Neutrophil (primary cell): ENCODE measurements around the gene RHOBTB3.
"Not testable (repeated sequence)": the region's sequence is repeated elsewhere in the genome, so short reads cannot be mapped to it uniquely, and the experiment has no call there.

Experiments
- H3K27ac ChIP-seq: fragments of 200-600 bp; sonication (generic); 2 replicates; pipeline ENCODE4 v1.5.1; 2016; ENCODE audit warnings: mild to moderate bottlenecking, moderate library complexity
- H3K27me3 ChIP-seq: fragments of 200-600 bp; sonication (generic); 2 replicates; pipeline ENCODE4 v1.6.0; 2016; ENCODE audit warnings: mild to moderate bottlenecking
- H3K36me3 ChIP-seq: fragments of 200-600 bp; sonication (generic); 2 replicates; pipeline ENCODE4 v1.5.1; 2017
- H3K4me1 ChIP-seq, 2 experiments: fragments of 200-600 bp in 1 of 2; sonication (generic) in 1 of 2; 1 replicate in 1 of 2; 2 replicates in 1 of 2; pipeline versions ENCODE4 v1.5.1 to v1.6.1; 2013 to 2016; ENCODE audit warnings: low read depth in 1 of 2, low read length in 1 of 2, mild to moderate bottlenecking in 1 of 2, moderate library complexity in 1 of 2; ENCODE audit not compliant: control insufficient read depth in 1 of 2, insufficient read depth in 1 of 2
- H3K4me3 ChIP-seq, 2 experiments: fragments of 200-600 bp in 1 of 2; sonication (generic) in 1 of 2; 1 replicate in 1 of 2; 2 replicates in 1 of 2; pipeline ENCODE4 v1.5.1; 2013 to 2016; ENCODE audit warnings: low read depth in 1 of 2, low read length in 1 of 2, mild to moderate bottlenecking in 1 of 2, moderate library complexity in 1 of 2
- H3K9me3 ChIP-seq: fragments of 200-600 bp; sonication (generic); 2 replicates; pipeline ENCODE4 v1.5.1; 2016
- TF ChIP-seq, protein P1 (sequence below): fragments of 200-600 bp; sonication (generic); IDR thresholded peaks from 2 replicates; pipeline ENCODE4 v1.5.1; 2016; ENCODE audit warnings: antibody characterized with exemption

The RHOBTB3 gene

DNA sequence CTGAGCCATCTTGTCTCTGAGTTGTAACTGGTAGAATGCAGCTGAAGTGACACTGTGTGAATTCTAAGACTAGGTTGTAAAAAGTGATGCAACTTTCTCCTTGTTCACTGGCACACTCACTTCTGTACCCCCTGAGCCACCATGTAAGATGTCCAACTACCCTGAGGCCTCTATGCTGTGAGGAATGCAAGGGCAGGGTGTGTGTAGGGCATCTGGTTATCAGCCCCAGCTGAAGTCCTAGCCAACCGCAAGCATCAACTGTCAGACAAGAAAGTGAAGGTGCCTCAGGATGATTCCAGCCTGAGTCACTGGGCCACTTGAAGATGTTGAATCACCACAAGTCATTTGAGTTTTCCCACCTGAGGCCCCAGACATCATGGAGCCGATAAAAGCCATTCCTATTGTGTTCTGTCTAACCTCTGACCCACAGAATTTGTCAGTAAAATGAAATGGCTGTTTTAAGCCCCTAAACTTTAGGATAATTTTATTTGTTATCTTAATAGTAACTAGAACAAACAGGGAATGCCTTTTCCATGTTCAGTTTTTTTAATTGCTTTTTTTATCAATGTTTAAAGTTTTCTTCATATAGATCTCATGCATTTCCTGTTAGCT is 18.7 kb upstream of the RHOBTB3 start:
- TF ChIP-seq, protein P1, sequence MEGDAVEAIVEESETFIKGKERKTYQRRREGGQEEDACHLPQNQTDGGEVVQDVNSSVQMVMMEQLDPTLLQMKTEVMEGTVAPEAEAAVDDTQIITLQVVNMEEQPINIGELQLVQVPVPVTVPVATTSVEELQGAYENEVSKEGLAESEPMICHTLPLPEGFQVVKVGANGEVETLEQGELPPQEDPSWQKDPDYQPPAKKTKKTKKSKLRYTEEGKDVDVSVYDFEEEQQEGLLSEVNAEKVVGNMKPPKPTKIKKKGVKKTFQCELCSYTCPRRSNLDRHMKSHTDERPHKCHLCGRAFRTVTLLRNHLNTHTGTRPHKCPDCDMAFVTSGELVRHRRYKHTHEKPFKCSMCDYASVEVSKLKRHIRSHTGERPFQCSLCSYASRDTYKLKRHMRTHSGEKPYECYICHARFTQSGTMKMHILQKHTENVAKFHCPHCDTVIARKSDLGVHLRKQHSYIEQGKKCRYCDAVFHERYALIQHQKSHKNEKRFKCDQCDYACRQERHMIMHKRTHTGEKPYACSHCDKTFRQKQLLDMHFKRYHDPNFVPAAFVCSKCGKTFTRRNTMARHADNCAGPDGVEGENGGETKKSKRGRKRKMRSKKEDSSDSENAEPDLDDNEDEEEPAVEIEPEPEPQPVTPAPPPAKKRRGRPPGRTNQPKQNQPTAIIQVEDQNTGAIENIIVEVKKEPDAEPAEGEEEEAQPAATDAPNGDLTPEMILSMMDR = no peak
- no peaks in the 10 kb centered on the region for H3K9me3 ChIP-seq
- no peak overlapping the region for H3K4me3 ChIP-seq
- no peaks in the 10 kb centered on the region for H3K27me3 ChIP-seq
- H3K27ac ChIP-seq = no peak overlapping the region
- H3K4me1 ChIP-seq = peaks cover 0 to 3% of the 10 kb centered on the region in 2 experiments
- H3K36me3 ChIP-seq = no peaks in the 10 kb centered on the region

DNA sequence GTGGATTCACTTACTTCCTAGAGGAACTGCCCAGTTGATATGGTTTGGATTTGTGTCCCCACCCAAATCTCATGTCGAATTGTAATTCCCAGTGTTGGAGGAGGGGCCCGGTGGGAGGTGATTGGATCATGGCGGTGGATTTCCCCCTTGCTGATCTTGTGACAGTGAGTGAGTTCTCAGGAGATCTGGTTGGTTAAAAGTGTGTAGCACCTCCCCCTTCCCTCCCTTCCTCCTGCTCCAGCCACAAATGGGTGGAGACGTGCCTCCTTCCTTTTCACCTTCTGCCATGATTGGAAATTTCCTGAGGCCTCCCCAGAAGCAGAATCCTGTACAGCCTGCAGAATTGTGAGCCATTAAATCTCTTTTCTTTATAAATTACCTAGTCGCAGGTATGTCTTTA is 17.9 kb upstream of the RHOBTB3 start:
- H3K36me3 ChIP-seq, H3K4me1 ChIP-seq, H3K27ac ChIP-seq, H3K27me3 ChIP-seq, H3K9me3 ChIP-seq, H3K4me3 ChIP-seq: not testable (repeated sequence)

DNA sequence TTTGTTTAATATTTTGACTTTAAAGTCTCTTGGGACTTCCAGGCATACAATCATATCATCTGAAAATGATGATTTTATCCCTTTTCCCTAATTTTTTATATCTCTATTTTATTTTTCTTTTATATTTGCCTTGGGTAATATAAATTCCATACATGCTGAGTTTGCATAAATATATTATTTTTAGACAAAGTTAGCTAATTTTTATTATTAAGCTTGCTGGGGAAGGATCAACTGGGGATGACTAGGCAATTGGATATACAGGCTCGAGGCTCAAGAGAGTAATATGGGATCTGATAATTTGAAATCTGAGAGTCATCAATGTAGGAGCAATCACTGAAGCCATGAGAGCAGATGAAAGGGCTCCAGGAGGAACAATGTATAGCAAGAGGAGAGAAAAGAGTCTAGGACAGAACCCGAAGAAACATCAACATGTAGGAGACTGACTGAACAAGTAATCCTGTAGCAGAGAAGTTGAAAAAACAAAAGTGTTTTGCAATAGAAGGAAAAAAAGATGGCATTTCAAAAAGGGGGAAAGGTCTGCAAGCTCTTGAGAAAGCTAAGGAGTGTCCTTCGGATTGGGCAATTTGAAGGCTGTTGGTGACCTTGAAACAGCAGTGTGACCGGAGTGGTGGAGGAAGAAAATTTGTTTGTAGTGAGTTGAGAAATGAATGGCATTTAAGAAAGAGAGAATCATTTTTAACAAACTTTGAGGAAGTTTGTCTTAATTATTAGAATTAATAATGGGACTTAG is 17.0 kb upstream of the RHOBTB3 start:
- TF ChIP-seq, protein P1 = no peak
- H3K27me3 ChIP-seq = no peaks in the 10 kb centered on the region
- peaks cover 0 to 3% of the 10 kb centered on the region in 2 experiments for H3K4me1 ChIP-seq
- no peak overlapping the region for H3K4me3 ChIP-seq
- H3K9me3 ChIP-seq = no peaks in the 10 kb centered on the region
- no peaks in the 10 kb centered on the region for H3K36me3 ChIP-seq
- no peak overlapping the region for H3K27ac ChIP-seq

DNA sequence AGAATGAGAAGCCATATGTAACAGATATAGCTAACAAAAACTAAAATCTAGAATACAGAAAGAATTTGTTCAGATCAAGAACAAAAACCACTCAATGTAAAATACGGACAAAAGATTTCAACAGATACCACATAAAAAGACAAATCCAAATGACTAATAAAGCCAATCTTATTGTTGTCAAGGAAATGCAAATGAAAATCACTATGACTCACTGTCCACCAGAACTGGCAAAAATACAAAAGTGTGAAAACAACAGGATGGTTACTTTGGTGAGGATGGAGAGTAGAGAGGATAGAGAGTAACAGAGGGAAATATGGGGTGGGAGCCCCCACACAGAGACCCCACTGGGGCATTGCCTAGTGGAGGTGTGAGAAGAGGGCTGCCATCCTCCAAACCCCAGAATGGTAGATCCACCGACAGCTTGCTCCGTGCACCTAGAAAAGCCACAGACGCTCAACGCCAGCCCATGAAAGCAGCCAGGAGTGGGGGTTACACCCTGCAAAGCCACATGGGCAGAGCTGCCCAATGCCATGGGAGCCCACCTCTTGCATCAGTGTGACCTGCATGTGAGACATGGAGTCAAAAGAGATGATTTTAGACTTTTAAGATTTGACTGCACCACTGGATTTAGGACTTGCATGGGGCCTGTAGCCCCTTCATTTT is 15.2 kb upstream of the RHOBTB3 start:
- H3K27me3 ChIP-seq = no peaks in the 10 kb centered on the region

DNA sequence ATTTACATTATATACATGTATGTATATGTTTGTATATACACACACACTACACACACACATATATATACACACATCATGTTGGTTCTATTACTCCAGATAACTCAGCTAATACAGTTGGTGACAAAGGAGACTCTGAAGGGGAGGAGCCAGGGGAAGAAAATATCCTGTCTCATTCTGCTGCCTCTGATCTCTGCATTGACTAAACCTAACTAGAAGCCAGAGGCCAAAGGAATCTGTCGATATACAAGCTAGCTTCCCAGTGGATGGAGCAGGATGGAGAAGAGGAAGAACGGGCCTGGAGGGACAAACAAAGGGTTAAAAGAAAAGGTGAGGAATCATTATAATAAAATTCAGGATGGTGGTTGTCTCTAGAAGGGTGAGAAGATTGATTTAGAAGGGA is 13.7 kb upstream of the RHOBTB3 start:
- no peaks in the 10 kb centered on the region for H3K9me3 ChIP-seq
- TF ChIP-seq, protein P1 = no peak
- no peaks in the 10 kb centered on the region for H3K27me3 ChIP-seq
- no peak overlapping the region for H3K4me3 ChIP-seq
- H3K27ac ChIP-seq = no peak overlapping the region
- H3K4me1 ChIP-seq = peaks cover 0 to 3% of the 10 kb centered on the region in 2 experiments
- H3K36me3 ChIP-seq = no peaks in the 10 kb centered on the region

More for the DNA sequence above, 15.2 kb upstream of the RHOBTB3 start:
- no peaks in the 10 kb centered on the region for H3K9me3 ChIP-seq
- no peaks in the 10 kb centered on the region for H3K36me3 ChIP-seq
- TF ChIP-seq, protein P1 = no peak
- H3K27ac ChIP-seq = no peak overlapping the region
- H3K4me3 ChIP-seq = no peak overlapping the region
- H3K4me1 ChIP-seq = peaks cover 0 to 3% of the 10 kb centered on the region in 2 experiments

DNA sequence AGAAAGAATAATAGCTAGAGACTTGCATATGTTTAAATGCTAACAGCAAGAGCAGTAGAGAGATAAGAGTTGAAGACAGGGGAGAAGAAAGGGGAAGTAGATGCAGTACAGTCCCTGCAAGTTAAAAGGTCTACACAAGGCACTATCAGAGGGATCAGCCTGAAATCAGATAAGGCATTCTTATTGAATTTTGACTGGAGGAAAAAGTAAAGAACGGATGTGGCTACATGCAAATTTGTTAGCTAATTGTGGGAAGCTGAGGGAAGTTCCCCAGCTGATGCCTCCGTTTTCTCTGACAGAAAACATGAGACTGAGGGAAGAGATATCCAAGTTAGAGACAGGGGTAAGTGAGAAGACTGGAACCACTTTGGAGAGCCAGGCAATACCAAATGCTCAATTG is 12.9 kb upstream of the RHOBTB3 start:
- Histone ChIP-seq H3K4me3 (no peak overlapping the region), H3K9me3 (no peaks in the 10 kb centered on the region), H3K27ac (no peak overlapping the region), H3K4me1 (peaks cover 0 to 3% of the 10 kb centered on the region in 2 experiments), H3K27me3 (no peaks in the 10 kb centered on the region), H3K36me3 (no peaks in the 10 kb centered on the region)
- TF ChIP-seq, protein P1 = no peak
